Sigmoid colon (tissue), 4 donors: ENCODE data around the gene TEDC2.

Experiments used
- CTCF ChIP-seq, 4 experiments: fragments of 450-650 bp in 3 of 4; fragments of 200-600 bp in 1 of 4; IDR thresholded peaks; one replicate each; pipeline ENCODE4 v1.5.1; 2016 to 2019; ENCODE audit warnings: antibody characterized with exemption in 4 of 4, mild to moderate bottlenecking in 3 of 4, moderate library complexity in 2 of 4
- EP300 ChIP-seq, 4 donors: sonication (generic); formaldehyde crosslinking; IDR thresholded peaks; one replicate each; pipeline ENCODE4 v1.6.1; 2017; ENCODE audit warnings: antibody characterized with exemption in 4 of 4
- POLR2A ChIP-seq, 2 donors: fragments of 450-650 bp; IDR thresholded peaks; one replicate each; pipeline ENCODE4 v1.6.1; 2016; ENCODE audit warnings: antibody characterized with exemption in 2 of 2, mild to moderate bottlenecking in 2 of 2, moderate library complexity in 2 of 2
- POLR2AphosphoS5 ChIP-seq, 4 donors: sonication (generic); formaldehyde crosslinking; IDR thresholded peaks; one replicate each; pipeline ENCODE4 v1.6.1; 2017; ENCODE audit warnings: antibody characterized with exemption in 4 of 4

GRCh38 chr16:2470603-2471015 lies 10.7 kb downstream of the TEDC2 start:
- no peak for TF ChIP-seq CTCF (IDR thresholded peaks at IDR 0.05)
- TF ChIP-seq POLR2A (IDR thresholded peaks at IDR 0.05), result no peak
- no peak for TF ChIP-seq POLR2AphosphoS5 (IDR thresholded peaks at IDR 0.05)
- TF ChIP-seq EP300 (IDR thresholded peaks at IDR 0.05), result no peak
